ENCODE measurements around the gene ASB1.

The ASB1 gene, protein sequence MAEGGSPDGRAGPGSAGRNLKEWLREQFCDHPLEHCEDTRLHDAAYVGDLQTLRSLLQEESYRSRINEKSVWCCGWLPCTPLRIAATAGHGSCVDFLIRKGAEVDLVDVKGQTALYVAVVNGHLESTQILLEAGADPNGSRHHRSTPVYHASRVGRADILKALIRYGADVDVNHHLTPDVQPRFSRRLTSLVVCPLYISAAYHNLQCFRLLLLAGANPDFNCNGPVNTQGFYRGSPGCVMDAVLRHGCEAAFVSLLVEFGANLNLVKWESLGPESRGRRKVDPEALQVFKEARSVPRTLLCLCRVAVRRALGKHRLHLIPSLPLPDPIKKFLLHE

GRCh38 chr2:238426568-238427434, at the start of gene ASB1:
ASB1 (plus strand) TSS chr2:238426927; CDS start chr2:238427071, 144 bp downstream.
- TF ChIP-seq JUND (IDR thresholded peaks at IDR 0.05; ENCODE audit: low read depth): no peak
- DNase-seq (ENCODE audit: low read depth in 1 of 2, low spot score in 1 of 2): peak; percentile 70 to 74
- in situ Hi-C loops (cut with HindIII; ENCODE audit: low pct_unique_long_range_greater_than_20kb, low sequenced_read_pairs): no loop called here

DNA sequence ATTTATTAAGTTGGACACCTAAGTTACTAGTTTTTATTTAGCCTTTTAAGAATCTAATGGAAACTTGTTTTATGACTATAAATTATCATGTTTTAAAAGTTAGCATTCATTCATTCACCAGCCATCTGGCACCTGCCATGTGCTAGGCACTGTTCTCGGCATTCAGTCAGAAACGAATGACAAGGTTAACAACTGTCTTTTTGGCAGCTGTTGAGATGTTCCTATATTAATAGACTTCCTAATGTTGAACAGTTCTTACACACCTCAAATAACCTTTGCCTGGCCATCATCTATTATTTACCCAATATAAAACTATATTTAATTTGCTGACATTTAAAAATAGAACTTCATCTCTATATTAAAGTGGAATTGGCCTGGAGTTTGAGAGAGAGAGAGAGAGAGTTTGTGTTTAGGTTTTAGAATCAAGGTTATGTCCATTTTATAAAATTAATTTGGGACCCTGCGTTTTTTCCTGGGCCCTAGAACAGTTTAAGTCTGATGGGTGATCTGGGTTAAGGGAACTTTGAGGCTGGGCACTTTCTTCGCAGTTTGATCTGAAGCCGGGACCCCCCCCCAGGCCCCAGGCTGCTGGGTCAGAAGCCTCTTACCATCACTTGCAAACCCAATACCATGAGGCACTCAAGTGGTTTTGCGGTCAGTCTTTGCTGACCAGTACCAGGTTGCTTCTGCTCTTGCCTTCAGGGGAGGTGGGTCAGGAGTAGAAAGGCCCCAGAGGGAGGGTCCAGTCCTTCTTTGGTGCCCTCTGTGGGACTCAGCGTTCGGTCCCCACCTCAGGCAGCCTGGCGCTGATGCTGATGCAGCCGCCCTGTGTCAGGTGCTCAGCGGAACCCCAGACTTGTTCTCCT, 48.3 kb upstream of the ASB1 start:
- DNase-seq (ENCODE audit: low read depth in 1 of 2, low spot score in 1 of 2): no peak
- in situ Hi-C loops (cut with HindIII; ENCODE audit: low pct_unique_long_range_greater_than_20kb, low sequenced_read_pairs): no loop called here
- no peak for TF ChIP-seq JUND (IDR thresholded peaks at IDR 0.05; ENCODE audit: low read depth)

DNA sequence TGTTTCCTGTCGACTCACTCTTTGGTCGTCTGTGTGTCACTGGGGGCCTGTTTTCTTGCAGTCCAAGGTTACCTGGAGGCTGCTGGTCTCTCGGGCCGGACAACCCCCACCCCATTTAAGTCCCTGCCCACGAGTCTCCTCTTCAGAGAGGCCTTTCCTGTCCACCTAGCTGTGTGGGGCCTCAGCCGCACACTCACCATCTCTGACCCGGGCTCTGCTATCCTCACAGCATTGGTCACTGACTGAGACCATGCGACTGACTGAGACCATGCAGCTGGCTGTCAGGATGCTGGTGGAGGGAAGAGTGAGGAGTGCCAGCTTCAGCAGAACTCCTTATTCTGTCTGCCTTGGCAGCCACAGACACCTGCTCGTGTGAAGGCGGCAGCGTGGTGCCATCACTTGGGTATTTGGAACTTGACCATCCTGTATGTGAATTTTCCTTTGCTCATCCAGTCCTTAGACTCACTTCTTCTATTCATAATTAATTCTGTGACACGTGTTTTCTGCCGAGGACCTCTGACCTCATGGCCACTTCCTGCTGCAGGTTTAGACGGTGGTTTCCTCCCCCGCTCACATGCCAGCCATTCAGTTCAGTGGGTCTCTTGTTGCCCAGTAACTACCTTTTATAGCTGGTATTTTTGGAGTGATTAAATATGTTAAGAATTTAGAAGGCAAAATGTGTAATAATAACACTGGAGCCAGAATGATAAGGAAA, 47.5 kb upstream of the ASB1 start:
- no peak for DNase-seq (ENCODE audit: low read depth in 1 of 2, low spot score in 1 of 2)
- in situ Hi-C loops (cut with HindIII; ENCODE audit: low pct_unique_long_range_greater_than_20kb, low sequenced_read_pairs): no loop called here
- no peak for TF ChIP-seq JUND (IDR thresholded peaks at IDR 0.05; ENCODE audit: low read depth)

DNA sequence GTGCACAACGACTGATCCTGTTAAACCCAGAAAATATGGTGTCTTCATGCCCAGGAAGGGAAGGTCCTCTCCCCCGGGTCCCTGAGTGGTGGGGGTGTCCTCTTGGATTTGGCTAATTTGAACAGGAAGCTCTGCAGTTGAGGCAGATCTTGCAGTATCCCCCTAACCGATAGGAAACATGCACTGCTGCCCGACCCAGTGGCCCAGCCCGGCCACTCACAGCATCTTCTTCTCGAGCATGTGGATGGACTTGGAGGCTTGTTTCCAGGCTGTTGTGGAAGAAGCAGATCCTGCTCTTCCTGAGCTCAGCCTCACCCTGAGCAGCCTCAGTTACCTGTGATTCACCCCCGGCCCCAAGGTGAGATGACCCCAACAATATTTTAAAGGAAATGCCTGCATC, 46.4 kb upstream of the ASB1 start:
- no peak for DNase-seq (ENCODE audit: low read depth in 1 of 2, low spot score in 1 of 2)
- in situ Hi-C loops (cut with HindIII; ENCODE audit: low pct_unique_long_range_greater_than_20kb, low sequenced_read_pairs): no loop called here

GRCh38 chr2:238380785-238381184, 45.9 kb upstream of the ASB1 start:
- in situ Hi-C loops (cut with HindIII; ENCODE audit: low pct_unique_long_range_greater_than_20kb, low sequenced_read_pairs): no loop called here
- DNase-seq (ENCODE audit: low read depth in 1 of 2, low spot score in 1 of 2): peak; percentile 9 to 74
- TF ChIP-seq JUND (IDR thresholded peaks at IDR 0.05; ENCODE audit: low read depth): no peak

More for the DNA sequence above, 46.4 kb upstream of the ASB1 start:
- no peak for TF ChIP-seq JUND (IDR thresholded peaks at IDR 0.05; ENCODE audit: low read depth)

- no peak for DNase-seq (ENCODE audit: low read depth in 1 of 2, low spot score in 1 of 2)
- TF ChIP-seq JUND (IDR thresholded peaks at IDR 0.05; ENCODE audit: low read depth): no peak
- in situ Hi-C loops (cut with HindIII; ENCODE audit: low pct_unique_long_range_greater_than_20kb, low sequenced_read_pairs): no loop called here
These were observed 45.2 kb upstream of the ASB1 start for GRCh38 chr2:238381341-238382115.

DNA sequence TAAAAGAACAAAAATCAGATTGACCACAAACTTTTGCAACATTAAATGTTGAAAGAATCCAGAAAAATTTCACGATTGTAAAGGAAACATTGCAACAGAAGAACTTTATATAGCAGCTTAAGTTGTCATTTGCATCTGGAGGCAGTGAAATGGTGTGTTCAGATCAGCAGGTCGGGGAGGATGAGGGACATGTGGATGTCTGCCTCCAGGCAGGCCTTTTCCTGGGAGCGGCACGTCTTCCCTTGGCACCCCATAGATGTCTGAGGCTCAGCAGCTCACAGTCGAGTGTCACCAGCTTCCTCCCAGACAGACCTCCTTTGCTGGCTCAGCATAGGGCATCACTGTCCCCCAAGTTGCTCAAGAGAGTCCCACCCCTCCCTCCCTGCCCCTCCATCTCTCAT, 44.3 kb upstream of the ASB1 start:
- TF ChIP-seq JUND (IDR thresholded peaks at IDR 0.05; ENCODE audit: low read depth): no peak
- DNase-seq (ENCODE audit: low read depth in 1 of 2, low spot score in 1 of 2): no peak
- in situ Hi-C loops (cut with HindIII; ENCODE audit: low pct_unique_long_range_greater_than_20kb, low sequenced_read_pairs): no loop called here

- no peak for DNase-seq (ENCODE audit: low read depth in 1 of 2, low spot score in 1 of 2)
- in situ Hi-C loops (cut with HindIII; ENCODE audit: low pct_unique_long_range_greater_than_20kb, low sequenced_read_pairs): no loop called here
- no peak for TF ChIP-seq JUND (IDR thresholded peaks at IDR 0.05; ENCODE audit: low read depth)
These were observed 43.6 kb upstream of the ASB1 start for GRCh38 chr2:238383135-238383534.

DNA sequence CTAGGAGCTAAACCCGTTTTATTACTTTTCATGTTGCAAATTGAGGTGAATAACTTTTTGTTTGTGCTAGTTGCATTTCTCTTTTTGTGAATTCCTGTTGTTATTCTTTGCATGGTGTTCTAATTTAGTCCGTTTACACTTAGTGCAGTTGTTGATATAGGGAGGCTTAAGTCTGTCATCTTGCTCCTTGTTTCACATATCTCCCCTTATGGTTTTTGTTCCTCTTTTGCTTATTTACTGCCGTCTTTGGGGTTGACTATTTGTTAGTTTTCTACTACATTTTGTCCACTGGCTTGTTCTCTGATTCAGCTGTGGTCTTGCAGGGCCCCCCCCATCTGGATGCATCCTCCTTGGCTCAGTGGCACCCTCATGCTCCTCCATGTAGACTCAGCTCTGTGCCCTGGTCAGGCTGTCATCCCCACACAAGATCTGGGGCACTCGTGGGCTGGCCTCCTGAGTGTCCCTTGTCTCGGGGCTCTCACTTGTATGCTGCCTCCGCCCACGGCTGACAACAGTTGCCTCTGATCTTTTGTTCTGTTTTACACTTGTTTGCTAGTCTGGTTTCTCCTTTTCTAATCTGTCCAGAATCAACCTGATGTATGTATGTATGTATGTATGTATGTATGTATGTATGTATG, 42.9 kb upstream of the ASB1 start:
- in situ Hi-C loops (cut with HindIII; ENCODE audit: low pct_unique_long_range_greater_than_20kb, low sequenced_read_pairs): no loop called here
- TF ChIP-seq JUND (IDR thresholded peaks at IDR 0.05; ENCODE audit: low read depth): no peak
- no peak for DNase-seq (ENCODE audit: low read depth in 1 of 2, low spot score in 1 of 2)

GRCh38 chr2:238387332-238387731, 39.4 kb upstream of the ASB1 start:
- DNase-seq (ENCODE audit: low read depth in 1 of 2, low spot score in 1 of 2): no peak
- in situ Hi-C loops (cut with HindIII; ENCODE audit: low pct_unique_long_range_greater_than_20kb, low sequenced_read_pairs): no loop called here
- TF ChIP-seq JUND (IDR thresholded peaks at IDR 0.05; ENCODE audit: low read depth): no peak

DNA sequence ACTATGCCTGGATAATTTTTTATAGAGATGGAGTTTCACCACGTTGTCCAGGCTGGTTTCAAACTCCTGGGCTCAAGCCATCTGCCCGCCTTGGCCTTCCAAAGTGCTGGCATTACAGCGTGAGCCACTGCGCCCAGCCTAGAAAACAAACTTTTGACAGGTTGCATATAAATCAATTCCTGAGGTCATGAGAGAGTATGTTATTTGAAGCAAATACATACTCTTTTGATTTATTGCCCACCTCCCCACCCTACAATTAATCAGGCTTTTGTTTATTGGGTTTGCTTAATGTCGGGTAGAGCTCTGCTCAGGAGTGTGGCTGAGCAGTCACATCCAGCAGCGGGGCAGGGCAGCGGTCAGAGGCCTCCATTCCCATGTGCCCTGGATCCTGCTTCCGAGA, 37.9 kb upstream of the ASB1 start:
- DNase-seq (ENCODE audit: low read depth in 1 of 2, low spot score in 1 of 2): no peak
- no peak for TF ChIP-seq JUND (IDR thresholded peaks at IDR 0.05; ENCODE audit: low read depth)
- in situ Hi-C loops (cut with HindIII; ENCODE audit: low pct_unique_long_range_greater_than_20kb, low sequenced_read_pairs): no loop called here
